D721Med (cell line): ENCODE data around the gene BNIP3.

Experiments
- DNase-seq: peaks from one replicate; pipeline ENCODE4 v3.0.0; 2011; ENCODE audit warnings: low spot score; ENCODE audit not compliant: insufficient read length
- FAIRE-seq: peaks from 2 replicates; lab custom pipeline; 2011; peaks lifted over from hg19 to GRCh38; lab: Jason Lieb, UNC
- CTCF ChIP-seq: IDR thresholded peaks from 2 replicates; pipeline ENCODE4 v1.5.1; 2012; ENCODE audit warnings: mild to moderate bottlenecking, control low read depth; ENCODE audit not compliant: insufficient read depth; ENCODE audit errors: missing control alignments

BNIP3 gene

GRCh38 chr10:132021504-132022143, 39.9 kb upstream of the BNIP3 start:
- FAIRE-seq, result no peak
- DNase-seq, result no peak
- no peak for TF ChIP-seq CTCF

GRCh38 chr10:132021046-132021445, 39.3 kb upstream of the BNIP3 start:
- FAIRE-seq (no peak), DNase-seq (no peak)
- no peak for TF ChIP-seq CTCF

- FAIRE-seq, result no peak
- no peak for TF ChIP-seq CTCF
These were observed 38.7 kb upstream of the BNIP3 start for GRCh38 chr10:132020456-132020855.

GRCh38 chr10:132019366-132019765, 37.6 kb upstream of the BNIP3 start:
- no peak for FAIRE-seq
- no peak for DNase-seq
- no peak for TF ChIP-seq CTCF

More at GRCh38 chr10:132020456-132020855, 38.7 kb upstream of the BNIP3 start:
- no peak for DNase-seq

GRCh38 chr10:132018446-132018845, 36.7 kb upstream of the BNIP3 start:
- FAIRE-seq, result no peak
- no peak for TF ChIP-seq CTCF
- no peak for DNase-seq

- no peak for FAIRE-seq
These were observed 34.8 kb upstream of the BNIP3 start for GRCh38 chr10:132016514-132016913.

More at GRCh38 chr10:132016514-132016913, 34.8 kb upstream of the BNIP3 start:
- no peak for DNase-seq
- no peak for TF ChIP-seq CTCF
